NCI-H526 treated with DMSO at 0.1 percent for 48 hours (cell line): ENCODE data around the gene MRPL23.

Source experiments
- DNase-seq: peaks from one replicate; lab custom pipeline; 2025; lab: John Stamatoyannopoulos, UW

Gene MRPL23

DNA sequence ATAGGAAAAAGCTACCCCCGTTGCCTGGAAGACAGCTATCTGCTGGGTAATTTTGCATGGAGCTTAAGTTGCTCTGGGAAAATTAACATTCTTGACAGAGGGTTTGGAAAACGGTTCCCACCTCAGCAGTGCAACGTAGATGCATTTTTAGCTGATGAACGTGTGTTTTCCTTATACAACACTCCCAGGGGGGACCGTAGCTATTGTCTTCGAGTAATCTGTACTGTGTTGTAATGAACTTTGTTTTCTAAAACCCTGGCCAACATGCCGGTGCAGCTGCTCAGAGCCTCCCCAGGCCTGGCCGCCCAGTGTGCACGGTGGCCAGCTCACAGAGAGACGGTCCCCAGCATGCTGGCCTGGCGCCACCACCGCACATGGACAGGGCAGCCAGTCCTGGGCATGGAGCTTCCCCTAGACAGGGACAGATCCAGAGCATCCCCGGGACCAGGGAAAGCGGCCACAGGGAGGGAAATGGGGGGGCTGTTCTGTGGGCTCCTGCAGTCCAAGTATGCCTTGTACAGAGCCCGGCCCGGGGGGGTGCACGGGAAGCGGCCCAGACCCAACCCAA is 25.5 kb upstream of the MRPL23 start:
- DNase-seq = no peak

DNA sequence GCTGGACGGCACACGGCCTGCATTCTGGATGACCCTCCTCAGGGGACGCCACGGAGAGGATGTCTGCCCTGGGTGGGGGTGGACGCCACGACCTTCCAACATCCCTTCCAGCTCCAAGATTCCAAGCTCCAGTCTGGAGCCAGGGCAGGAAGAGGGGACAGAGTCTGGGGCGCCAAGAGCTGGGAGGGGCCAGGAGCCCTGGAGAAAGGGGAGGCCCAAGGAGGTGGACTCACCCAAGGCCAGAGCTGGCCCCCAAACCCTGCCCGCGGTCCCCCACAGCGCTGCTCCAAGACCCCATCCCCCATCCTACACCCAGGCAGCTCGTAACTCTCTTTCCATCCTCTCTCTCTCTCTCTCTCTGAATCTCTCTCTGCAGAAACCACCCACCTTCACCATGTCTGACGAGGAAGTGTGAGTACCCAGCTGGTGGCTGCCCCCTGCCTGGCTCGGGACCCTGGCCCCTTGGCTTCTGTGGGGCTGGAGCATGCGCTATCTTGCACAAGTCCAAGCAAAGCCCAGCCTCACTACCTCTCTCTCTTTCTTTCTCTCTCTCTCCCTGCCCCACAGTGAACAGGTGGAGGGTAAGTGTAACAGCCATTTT is 24.6 kb upstream of the MRPL23 start:
- DNase-seq = no peak

DNA sequence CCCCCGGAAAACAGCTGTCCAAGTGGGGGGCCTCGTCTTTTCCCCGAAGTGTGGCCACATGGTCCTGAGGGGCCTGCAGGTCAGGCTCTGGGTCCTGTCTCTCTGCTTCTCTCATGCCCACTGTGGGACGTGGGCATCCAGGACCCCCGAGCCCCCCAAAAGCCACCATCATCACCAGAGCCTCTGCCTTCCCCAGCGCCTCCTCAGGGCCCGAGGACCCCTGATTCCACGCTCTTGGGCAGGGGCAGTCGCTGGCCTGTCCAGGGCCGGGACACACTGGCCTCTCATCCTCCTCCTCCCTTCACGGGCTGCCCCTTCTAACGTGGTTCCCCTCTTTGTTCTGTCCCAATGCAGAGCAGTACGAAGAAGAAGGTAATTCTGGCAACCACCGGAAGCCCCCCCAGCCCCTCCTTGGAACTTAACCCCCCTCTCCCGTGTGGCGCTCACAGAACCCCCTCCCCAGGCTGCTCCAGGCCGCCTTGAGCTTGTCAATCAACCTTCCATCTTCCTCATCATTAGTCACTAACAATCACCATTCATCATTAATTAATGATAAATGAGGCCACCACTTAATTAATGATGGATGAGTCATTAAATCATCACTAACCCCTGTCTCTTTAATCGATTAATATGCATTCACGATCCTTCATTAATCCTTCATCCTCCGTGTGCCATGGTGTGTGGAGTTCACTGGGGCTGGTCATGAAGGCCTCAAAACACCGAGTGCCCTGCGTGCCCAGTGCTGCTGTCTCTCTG is 23.8 kb upstream of the MRPL23 start:
- no peak for DNase-seq

DNA sequence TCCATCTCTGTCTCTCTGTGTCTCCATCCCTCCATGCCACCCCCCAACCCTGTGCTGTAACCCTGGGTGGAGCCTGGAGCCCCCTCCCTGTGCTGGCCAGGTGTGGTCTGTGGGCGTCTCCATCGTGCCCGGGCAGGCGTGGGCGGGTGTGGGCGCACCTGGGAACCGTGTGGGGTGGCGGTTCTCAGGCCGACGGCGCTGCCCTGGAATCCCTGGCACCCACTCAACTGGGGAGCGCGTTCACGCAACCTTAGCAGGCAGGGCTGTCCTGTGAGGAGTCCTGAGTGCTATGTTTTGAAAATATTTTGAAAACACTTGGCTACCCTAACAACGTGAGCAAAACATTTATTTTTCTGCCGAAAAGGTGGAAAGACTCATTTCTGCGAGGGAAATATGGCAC is 23.0 kb upstream of the MRPL23 start:
- no peak for DNase-seq

DNA sequence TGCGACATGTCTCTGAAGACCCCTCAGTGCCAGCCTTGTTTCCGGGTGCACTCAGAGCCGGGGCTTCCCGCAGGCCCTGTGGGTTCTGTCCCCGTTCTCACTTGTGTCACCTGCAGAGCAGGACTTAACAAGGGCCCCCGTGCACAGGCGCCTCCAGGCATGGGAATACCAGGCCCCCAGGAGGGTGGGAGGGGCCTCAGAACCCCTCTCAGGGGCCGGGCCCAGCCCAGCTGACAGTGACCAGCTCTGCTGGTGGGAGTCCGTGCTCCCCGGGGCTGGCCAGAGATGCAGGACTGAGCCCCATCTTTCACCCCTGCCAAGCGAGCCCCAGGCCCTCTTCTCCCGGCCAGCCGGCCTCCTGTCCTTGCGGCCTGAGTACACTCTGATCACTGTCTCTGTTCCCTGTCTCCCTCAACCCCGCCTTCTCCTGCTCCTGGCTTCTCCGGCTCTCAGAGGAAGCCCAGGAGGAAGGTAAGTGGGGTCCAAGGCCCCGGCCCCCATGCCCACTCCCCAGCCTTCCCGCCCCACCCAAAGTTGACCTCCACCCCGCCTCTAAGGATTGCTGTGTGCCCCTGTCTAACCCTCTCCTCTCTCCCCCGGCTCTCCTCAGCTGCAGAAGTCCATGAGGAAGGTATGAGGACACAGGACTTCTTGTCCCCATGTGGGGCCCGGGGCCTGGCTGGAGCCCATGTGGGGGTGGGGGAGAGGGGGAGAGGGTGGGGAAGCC is 22.3 kb upstream of the MRPL23 start:
- no peak for DNase-seq

DNA sequence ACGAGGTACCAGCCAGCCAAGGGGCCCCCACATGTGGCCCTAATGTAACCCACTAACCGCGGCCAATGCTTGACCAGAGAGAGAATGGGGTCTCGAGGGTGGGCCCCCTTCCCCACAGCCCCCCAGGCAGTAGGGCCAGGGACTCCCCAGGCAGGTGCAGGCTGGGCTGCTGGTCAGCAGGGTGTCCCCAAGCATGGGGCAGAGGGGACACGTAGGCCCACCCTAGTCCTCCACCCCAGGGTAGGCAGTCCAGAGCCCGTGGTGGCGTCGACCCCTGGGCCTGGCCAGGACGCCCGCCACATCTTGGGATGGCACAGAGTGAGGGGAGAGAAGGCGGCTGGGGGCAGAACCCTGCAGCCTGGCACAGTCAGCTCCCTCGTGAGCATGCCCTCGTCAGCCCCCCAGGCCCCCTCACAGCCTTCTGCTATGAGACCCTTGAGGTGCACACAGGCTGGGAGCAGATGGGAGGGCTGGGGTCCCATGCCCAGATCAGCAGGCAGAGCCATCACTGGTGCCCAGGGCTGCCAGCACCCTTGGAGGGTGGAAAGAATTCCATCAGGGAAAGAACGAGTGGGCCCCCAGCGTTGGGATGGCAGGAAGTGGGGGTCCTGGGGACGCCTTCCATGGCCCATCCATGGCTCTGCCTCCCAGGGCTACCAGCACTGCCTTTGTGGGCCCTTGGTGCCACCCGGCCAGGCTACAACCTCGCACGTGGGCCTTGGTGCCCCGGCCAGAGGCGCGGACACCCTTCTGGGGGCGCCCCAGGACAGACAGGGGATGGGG is 21.6 kb upstream of the MRPL23 start:
- no peak for DNase-seq

DNA sequence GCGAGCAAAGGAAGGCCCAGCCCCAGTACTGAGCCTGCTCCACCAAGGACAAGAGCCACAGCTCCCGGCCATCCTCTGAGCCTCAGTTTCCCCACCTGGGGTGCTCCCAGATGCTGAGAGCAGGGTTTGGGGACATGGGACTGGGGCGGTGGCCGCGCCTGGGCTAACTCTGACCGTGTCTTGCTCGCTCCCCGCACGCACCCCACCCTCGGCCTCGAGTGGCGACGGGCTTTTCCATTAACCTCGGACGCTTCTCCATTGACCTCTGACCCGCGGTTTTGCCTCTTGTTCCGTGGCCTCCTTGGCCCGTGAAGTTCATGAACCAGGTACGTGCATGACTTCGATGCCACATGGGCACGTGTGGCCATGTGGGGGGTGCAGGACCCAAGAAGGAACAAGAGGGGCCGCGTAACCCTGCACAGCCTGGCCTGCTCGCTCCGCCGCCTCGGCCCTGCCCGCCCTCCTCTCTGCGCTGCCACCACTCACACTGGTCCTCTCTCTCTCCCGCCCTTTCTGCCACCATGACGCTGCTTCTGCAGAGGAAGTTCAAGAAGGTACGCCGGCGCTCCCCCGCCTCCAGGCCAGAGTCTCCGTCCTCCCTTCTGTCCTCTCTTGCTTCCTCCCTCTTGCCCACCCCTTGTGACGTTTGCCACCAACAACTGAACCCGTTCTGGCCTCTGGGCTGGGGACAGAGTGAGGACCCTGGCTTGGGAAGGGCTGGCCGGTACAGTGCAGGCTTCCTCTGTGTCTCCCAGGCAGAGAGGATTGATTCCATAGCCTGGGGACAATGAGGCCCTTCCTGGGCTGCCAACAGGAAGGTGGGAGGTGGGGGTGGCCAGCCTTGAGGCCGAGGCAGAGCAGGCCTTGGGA is 20.7 kb upstream of the MRPL23 start:
- no peak for DNase-seq

DNA sequence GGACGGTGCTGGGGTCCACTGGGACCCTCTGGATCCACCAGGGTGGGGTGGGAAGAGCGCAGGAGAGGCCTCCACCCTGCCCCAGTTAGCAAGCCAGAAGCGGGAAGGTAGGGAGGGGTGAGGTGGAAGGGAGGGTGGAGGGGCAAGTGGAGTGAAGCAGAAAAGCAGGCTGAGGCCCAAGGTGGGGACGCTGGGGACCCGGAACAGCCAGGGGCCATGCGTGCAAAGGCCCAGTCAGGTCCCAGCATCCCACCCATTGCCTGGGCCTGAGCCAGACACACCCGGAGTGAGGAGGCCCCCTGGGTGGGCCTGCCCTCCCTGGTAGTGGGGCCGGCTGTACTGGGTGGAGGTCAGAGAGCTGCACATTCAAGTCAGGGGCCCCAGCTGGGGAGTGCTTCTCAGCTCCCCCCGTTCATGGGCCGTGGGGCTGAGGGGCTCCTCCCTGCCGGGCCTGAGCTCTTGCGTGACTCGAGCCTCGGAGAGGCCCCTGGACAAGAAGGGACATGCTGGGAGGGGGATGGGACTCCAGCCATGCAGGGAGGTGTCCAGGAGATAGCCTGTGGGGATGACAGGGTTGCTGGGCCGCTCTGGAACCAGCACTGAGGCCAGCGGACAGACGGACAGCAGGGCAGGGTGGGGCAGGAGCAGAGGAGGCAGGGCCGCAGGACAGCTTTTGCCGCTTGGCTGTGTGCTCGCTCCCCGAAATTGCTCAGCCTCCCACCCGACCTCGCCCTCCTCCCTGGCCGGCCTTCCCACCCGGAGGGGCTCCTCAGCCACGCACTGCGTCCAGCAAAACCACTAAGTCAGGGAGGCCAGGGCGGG is 19.9 kb upstream of the MRPL23 start:
- DNase-seq = no peak

DNA sequence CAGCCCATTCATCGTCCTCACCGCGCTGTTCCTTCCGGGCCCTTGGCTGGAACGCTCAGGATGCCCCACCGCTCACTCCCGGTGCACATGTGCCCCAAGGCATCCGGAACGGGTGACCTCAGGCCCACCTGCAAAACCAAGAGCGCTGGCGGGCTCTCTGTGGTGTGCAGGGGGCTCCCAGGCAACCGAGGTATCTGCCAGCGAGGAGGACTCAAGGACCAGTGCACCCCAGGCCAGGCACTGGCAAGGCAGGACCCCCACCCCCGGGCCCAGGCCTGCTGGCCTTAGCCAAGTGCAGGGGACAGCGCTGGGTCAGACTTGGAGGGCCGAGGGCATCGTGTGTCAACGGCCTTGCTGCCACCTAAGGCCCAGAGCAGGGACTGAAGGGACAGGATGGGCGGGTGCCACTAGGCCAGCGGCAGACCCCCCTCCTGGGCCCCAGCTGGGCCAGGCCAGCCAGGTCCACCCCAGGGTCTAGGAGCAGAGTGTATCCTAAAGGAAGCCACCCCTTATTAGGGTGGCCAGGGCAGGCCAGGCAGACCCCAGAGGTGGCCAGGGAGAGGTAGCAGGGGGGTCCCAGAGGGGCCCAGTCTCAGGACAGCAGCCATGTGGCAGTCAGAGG is 19.2 kb upstream of the MRPL23 start:
- DNase-seq = no peak

DNA sequence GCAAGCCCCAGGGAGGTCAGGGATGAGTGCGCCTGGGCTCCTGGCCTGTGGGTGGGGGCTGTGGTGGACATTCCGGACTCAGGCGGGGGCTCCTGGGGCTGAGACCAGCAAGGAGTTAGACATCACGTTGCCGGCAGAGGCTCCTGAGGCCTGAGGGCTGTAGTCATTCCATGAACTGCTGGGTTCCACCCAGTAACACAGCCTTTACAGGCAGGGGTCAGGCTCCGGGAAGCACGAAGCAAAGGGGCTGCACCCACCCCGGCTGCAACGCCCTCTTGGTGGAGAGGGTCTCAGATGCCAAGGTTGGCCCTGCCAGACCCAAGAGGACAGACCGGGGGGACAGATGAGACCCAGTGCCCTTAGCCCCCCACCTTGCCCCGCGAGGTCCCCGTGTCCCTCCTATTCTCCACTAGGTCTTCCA is 18.7 kb upstream of the MRPL23 start:
- DNase-seq = no peak

DNA sequence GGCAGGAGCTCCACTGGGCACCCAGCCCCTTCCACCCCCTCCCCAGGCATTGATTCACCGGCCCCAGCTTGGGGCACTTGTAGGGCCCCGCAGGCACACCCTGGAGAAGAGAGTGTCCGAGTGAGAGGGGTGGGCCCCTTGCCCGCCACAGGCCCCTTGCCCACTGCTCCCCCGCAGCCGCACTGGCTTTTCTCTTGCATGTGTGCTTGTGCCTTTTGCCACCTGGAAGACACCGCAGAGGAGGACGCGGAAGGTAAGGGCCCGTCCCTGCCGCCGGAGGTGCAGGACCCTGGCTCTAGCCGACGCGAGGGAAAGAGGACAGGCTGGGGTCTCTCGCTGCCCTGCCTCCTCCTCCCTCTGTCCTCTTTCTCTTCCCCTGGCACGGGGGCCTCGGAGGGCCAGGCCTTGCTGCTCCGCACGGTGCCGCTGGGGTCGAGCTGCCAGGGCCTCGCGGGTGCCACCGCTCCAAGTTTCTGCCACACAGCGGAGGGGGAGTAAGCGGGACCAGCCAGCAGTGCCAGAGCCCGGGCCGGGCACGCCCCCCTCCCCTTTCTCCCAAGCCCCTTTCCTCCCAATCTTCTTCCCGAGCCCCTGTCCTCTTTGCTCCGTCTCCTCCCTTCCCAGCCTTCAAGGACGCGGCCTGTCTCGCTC is 18.1 kb upstream of the MRPL23 start:
- DNase-seq = no peak

DNA sequence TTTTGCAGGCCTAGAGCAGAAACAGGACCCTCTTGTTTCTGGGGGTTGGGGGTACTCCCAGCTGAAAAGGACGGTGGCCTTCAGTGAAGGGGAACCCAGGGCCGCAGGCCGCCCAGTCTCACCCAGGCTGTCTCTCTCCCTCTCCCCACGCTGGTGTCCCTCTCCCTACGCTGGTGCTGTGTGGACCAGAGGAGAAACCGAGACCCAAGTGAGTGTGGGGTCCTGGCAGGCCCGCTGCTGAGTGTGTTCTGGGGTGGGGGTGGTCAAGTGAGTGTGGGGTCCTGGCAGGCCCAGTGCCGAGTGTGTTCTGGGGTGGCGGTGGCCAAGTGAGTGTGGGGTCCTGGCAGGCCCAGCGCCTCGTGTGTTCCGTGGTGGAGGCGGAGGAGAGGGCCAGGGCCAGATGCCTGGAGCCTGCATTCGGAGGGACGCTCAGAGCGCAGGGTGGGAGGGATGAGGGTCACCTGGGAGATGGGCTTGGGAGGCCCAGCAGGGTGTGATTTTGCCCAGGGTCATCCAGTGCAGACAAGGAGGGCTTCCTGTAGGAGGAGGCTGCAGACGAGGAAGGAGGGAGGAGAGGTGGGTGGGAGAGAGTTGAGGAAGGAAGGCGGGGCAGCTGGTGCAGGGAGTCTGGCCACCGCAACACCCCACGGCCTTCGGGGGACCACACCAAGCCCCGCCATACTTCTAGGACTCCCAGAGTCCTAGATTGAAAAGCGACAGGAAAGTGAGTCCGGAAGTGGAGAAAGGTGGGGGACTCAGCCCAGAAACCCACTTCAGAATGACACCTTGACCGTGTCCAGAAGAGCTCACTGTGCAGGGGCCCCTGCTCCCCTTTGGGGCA is 17.3 kb upstream of the MRPL23 start:
- no peak for DNase-seq

DNA sequence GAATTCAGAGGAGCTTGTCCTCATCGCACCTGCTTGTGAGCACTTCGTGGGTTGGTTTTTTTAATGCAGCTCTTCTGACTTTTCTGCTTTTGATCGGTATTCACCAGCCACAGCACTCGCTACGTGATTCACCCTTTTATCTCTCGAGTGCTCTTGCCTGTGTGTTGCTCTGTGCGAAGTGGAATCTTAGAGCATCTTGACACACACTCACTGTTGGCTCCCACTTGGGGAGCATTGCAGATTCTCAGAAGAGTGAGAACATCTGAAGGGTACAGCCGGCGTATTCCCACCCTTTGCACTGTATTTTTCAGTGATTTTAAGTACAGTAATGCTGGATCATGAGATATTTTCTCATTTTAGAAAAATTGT is 16.7 kb upstream of the MRPL23 start:
- no peak for DNase-seq

DNA sequence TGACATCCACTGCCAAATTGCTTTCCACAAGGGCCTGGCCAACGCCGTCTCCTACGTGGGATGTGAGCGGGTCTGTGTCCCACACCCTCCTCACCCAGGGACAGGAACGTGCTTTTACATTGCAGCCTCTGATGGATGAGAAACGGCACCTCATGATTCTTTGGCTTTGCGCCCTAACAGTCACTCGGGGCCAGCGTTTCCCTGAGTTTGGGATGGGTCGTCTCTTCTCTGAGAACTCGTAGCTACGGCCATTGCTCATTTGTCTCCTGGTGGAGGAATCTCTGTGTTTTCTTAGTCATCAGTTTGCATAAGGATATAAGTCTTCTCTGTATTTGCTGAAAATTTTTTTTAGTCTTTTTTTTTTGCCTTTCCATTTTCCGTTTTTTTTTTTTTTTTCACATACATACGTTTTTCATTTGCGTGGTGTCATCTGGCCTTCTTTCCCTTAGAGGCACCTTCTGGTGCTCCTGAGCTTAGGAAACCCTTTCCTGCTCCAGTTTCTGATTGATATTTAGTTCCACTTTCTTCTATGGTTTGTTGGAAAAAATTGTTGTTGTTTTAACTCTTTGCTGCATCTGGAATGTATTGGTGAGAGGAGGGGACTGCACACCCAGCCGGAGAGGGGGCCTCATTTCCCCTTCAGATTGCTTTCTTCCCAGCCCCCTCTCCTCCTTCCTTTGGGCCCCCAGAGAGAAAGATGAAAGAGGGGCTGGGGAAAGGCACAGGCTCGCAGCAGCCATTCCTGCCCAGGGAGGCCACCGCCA is 15.6 kb upstream of the MRPL23 start:
- DNase-seq = no peak

DNA sequence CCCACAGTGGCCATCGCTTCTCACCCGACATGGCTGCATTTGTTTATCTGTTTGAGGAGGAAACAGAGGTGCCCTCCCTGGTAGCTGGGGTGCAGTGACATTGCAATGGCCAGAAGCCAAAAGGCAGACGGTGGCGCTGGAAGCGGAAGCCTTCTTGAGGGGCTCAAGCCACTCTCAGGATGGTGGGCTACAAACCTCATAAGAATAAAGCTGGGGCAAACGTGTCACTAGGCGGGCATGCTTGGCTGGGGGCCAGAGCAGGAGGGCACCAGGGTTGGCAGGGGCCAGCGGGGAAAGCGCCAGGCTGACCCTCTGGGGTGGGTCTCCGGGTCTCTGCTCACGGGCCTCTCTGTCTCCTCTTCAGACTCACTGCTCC is 15.0 kb upstream of the MRPL23 start:
- no peak for DNase-seq

DNA sequence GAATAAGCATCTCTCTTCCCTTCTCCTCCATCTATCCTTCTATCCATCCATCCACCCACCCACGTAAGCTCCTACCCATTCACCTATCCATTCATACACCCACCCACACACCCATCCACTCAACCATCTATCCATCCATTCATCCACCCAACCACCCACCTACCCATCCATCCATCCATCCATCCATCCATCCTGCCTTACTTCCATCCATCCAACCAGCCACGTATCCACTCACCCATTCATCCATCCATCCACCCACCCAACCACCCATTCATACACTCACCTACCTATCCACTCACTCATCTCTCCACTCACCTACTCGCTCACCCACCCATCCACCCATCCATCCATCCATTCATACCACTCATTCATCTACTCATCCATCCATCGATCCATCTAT is 14.5 kb upstream of the MRPL23 start:
- no peak for DNase-seq

DNA sequence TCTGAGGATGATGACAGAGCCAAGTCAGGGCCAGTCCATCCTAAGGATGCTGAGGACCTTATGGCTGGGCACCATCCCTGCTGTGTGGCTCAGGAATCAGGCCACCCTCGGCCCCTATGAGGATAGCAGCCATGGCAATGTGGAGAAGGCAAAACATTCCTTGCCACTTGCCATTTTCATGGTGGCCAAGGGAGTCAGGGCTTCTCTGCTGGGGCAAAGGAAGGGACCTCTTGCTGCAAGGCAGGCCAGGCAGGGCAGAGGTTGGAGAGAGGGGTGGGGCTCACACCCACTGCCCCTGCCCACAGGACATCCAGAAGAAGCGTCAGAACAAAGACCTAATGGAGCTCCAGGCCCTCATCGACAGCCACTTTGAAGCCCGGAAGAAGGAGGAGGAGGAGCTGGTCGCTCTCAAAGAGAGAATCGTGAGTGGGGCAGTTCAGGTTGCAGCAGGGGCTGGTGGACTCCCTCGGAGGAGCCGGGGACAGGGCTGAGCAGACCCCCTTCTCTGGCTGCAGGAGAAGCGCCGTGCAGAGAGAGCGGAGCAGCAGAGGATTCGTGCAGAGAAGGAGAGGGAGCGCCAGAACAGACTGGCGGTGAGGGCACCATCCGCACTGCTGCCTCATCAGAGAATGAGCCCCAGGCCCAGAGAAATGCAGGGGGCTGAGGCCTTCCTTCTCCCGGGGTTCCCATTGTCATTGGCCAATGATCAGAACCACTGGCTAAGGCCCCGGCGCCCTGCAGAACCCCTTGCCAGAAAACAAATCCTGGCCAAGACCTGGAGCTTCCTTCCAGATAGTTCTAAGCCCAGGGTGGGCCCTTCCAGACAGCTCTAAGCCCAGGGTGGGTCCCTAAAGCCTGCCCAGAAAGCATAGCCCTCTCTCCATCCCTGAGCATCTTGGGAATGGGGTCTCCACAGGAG is 13.5 kb upstream of the MRPL23 start:
- DNase-seq = no peak
